Tibial nerve (tissue), 4 donors: ENCODE results near the gene MAST2. TPM values are rescaled to one million over a fixed set of nuclear protein-coding genes. Genes with fewer than 3 reads are reported as not detected.

Source experiments
- DNase-seq, 2 donors: peaks; one replicate each; pipeline ENCODE4 v3.0.0-alpha.2; 2019; ENCODE audit warnings: low spot score in 2 of 2
- H3K27ac ChIP-seq, 4 donors: fragments of 200-600 bp; sonication (generic) in 3 of 4; one replicate each; pipeline ENCODE4 v1.5.1; 2017 to 2019; ENCODE audit warnings: mild to moderate bottlenecking in 1 of 4
- H3K27me3 ChIP-seq, 2 donors: fragments of 200-600 bp; sonication (generic) in 1 of 2; one replicate each; pipeline versions ENCODE4 v1.5.1 to v1.6.0; 2017 to 2019
- H3K36me3 ChIP-seq, 3 donors: fragments of 200-600 bp; sonication (generic); one replicate each; pipeline ENCODE4 v1.5.1; 2018 to 2019
- H3K4me1 ChIP-seq, 4 donors: fragments of 200-600 bp; sonication (generic) in 3 of 4; one replicate each; pipeline ENCODE4 v1.5.1; 2017 to 2019
- H3K4me3 ChIP-seq, 4 donors: fragments of 200-600 bp; sonication (generic) in 3 of 4; one replicate each; pipeline ENCODE4 v1.5.1; 2017 to 2019; ENCODE audit warnings: mild to moderate bottlenecking in 1 of 4, moderate library complexity in 1 of 4
- H3K9me3 ChIP-seq, 4 donors: fragments of 200-600 bp; sonication (generic) in 3 of 4; one replicate each; pipeline ENCODE4 v1.5.1; 2017 to 2019
- EP300 ChIP-seq, 2 donors: sonication (generic); formaldehyde crosslinking; IDR thresholded peaks; one replicate each; pipeline ENCODE4 v1.6.1; 2017; ENCODE audit warnings: antibody characterized with exemption in 2 of 2, mild to moderate bottlenecking in 1 of 2
- POLR2A ChIP-seq, 2 donors: fragments of 450-650 bp; IDR thresholded peaks; one replicate each; pipeline ENCODE4 v1.6.1; 2017; ENCODE audit warnings: antibody characterized with exemption in 2 of 2, mild to moderate bottlenecking in 2 of 2, moderate library complexity in 2 of 2
- WGBS, 2 donors: methylation state at CpG; one replicate each; pipeline ENCODE4 v1.1.5; 2018; 5-methylcytosine and 5-hydroxymethylcytosine counted together
- total RNA-seq, 4 donors: library from RNA; depleted of rRNA; stranded (reverse); fragments of >200 nt; gene quantifications; one replicate each; pipeline ENCODE4 v1.1.0, GENCODE V29; 2016
- TF ChIP-seq, protein P1 (sequence below), 5 experiments: fragments of 200-600 bp in 3 of 5; fragments of 450-650 bp in 2 of 5; sonication (generic) in 3 of 5; IDR thresholded peaks; one replicate each; pipeline ENCODE4 v1.5.1; 2016 to 2019; ENCODE audit warnings: antibody characterized with exemption in 5 of 5, mild to moderate bottlenecking in 3 of 5, moderate library complexity in 2 of 5

Gene MAST2
- total RNA-seq, 4 donors from 2014 or later: 38.0 to 122 (median 57.1) TPM

DNA sequence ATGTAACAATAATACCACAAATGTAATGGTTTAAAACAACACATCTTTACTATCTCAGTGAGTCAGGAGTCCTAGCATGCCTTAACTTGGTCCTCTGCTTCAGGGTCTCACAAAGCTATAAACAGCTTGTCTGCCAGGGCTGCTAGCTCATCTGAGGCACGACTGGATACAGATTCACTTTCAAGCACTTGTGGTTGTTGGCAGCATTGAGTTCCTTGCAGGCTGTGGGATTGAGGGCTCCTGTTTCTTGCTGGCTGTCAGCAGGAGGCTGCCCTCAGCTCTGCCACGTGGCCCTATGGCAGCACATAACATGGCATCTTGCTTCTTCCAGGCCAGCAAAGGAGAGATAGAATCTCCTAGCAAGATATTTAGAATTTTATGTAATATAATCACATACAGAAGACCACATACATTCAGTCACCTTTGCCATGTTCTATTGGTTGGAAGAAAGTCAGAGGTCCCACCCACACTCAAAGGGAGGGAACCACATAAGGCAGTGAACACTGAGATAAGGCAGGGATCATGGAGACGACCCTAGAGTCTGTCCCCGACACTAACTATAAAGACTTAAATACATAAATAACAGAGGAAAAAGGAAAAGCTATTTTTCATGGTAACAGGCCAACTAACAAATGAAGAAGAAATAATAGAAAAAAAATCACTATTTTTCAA lies 34.0 kb upstream of the MAST2 start:
- DNase-seq: no peak
- Histone ChIP-seq H3K27ac (no peak overlapping the region), H3K36me3 (no peaks in the 10 kb centered on the region), H3K27me3 (no peaks in the 10 kb centered on the region), H3K4me1 (no peaks in the 10 kb centered on the region), H3K4me3 (no peak overlapping the region), H3K9me3 (no peaks in the 10 kb centered on the region)
- 35 to 51% methylated on average over 4 of the region's 4 CpGs for WGBS, 2 donors
- TF ChIP-seq, protein P1, sequence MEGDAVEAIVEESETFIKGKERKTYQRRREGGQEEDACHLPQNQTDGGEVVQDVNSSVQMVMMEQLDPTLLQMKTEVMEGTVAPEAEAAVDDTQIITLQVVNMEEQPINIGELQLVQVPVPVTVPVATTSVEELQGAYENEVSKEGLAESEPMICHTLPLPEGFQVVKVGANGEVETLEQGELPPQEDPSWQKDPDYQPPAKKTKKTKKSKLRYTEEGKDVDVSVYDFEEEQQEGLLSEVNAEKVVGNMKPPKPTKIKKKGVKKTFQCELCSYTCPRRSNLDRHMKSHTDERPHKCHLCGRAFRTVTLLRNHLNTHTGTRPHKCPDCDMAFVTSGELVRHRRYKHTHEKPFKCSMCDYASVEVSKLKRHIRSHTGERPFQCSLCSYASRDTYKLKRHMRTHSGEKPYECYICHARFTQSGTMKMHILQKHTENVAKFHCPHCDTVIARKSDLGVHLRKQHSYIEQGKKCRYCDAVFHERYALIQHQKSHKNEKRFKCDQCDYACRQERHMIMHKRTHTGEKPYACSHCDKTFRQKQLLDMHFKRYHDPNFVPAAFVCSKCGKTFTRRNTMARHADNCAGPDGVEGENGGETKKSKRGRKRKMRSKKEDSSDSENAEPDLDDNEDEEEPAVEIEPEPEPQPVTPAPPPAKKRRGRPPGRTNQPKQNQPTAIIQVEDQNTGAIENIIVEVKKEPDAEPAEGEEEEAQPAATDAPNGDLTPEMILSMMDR (IDR thresholded peaks at IDR 0.05): no peak
- TF ChIP-seq EP300 (IDR thresholded peaks at IDR 0.05) (no peak), POLR2A (IDR thresholded peaks at IDR 0.05) (no peak)

DNA sequence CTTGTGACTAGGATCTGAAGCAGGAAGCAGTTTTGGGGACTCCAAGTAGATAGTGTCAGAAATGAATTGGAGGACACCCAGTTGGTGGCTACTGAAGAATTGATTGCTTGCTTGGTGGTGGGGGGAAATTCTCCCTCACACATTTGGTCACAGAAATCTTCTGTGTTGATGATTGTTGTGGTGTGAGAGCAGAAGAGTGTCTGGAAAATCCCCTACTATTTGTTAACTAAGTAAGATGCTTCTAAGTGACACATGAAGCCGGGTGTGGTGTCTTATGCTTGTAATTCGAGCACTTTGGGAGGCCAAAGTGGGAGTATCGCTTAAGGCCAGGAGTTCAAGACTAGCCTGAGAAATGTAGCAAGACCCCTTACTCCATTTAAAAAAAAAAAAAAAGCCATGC lies 30.4 kb upstream of the MAST2 start:
- TF ChIP-seq, protein P1 (IDR thresholded peaks at IDR 0.05): no peak
- TF ChIP-seq POLR2A (IDR thresholded peaks at IDR 0.05) (no peak), EP300 (IDR thresholded peaks at IDR 0.05) (no peak)

DNA sequence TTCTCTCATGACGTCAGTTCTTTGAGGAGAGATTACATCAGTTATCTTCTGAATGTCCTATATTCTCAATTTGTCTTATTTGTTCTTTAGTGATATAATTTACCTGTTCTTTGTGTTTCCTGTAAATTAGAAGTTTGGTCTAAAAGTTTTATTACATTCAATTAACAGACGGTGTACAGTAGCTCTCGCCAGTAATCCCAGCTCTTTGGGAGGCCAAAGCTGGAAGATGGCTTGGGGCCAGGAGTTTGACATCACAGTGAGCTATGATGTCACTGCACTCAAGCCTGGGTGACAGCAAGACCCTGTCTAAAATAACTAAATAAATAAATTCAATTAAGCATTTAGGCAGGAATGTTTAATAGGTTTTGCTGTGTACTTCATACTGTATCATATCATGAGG lies 27.6 kb upstream of the MAST2 start:
- TF ChIP-seq EP300 (IDR thresholded peaks at IDR 0.05): no peak
- TF ChIP-seq, protein P1 (IDR thresholded peaks at IDR 0.05): no peak
- no peak for TF ChIP-seq POLR2A (IDR thresholded peaks at IDR 0.05)
- 80 to 83% methylated on average over 3 of the region's 3 CpGs for WGBS, 2 donors
- no peak for DNase-seq
- Histone ChIP-seq H3K27me3 (no peaks in the 10 kb centered on the region), H3K36me3 (no peaks in the 10 kb centered on the region), H3K9me3 (no peaks in the 10 kb centered on the region), H3K27ac (no peak overlapping the region), H3K4me3 (no peak overlapping the region), H3K4me1 (no peaks in the 10 kb centered on the region)

More for the DNA sequence above, 30.4 kb upstream of the MAST2 start:
- Histone ChIP-seq H3K9me3 (no peaks in the 10 kb centered on the region), H3K4me1 (no peaks in the 10 kb centered on the region), H3K4me3 (no peak overlapping the region), H3K27me3 (no peaks in the 10 kb centered on the region), H3K27ac (no peak overlapping the region), H3K36me3 (no peaks in the 10 kb centered on the region)
- WGBS, 2 donors: 85 to 86% methylated on average over 3 of the region's 3 CpGs
- no peak for DNase-seq

DNA sequence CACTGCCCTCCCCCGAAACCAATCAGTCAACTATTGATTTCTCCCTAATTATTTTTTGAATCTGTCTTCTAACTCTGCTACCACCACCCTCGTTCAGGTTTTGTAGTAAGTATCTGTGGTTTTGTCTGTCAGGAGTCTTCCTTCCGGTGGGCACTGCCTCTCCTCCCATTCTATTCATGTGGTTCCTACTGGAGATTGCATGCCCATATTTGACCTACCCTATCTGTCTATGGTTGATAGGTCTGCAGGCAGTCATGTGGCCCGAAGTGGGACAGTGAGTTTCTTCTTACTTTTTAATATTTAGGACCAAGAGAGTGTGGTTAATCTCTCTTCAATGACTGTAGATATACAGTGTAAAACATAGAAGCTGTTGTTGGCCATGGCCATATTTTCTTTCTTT lies 17.8 kb upstream of the MAST2 start:
- Histone ChIP-seq H3K4me3 (no peak overlapping the region), H3K36me3 (no peaks in the 10 kb centered on the region), H3K27me3 (no peaks in the 10 kb centered on the region), H3K27ac (no peak overlapping the region), H3K9me3 (no peaks in the 10 kb centered on the region), H3K4me1 (no peaks in the 10 kb centered on the region)
- DNase-seq: no peak
- TF ChIP-seq, protein P1 (IDR thresholded peaks at IDR 0.05): no peak
- WGBS, 2 donors: 78 to 81% methylated on average over 4 of the region's 4 CpGs

DNA sequence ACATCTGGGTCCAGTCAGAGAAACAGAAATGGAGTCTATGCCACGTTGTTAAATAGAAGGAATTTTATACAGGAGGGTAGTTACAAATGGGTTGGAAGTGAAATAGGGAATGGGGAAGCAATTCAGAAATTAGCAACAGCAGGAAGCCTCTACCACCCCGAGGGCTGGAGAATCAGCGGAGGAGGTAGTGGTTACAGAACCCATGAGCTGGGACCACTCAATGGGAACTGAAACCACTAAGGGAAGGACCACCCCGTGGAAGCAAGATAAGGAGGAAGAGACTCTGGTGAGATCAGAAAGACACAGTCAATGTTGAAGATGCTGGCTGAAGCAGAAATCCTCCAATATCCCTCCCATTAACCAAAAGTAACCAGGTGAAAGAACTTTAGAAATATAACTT lies 15.5 kb upstream of the MAST2 start:
- Histone ChIP-seq H3K27me3 (no peaks in the 10 kb centered on the region), H3K4me1 (no peaks in the 10 kb centered on the region), H3K27ac (no peak overlapping the region), H3K4me3 (no peak overlapping the region), H3K9me3 (no peaks in the 10 kb centered on the region), H3K36me3 (no peaks in the 10 kb centered on the region)
- TF ChIP-seq, protein P1 (IDR thresholded peaks at IDR 0.05): no peak
- no peak for TF ChIP-seq POLR2A (IDR thresholded peaks at IDR 0.05)
- no peak for TF ChIP-seq EP300 (IDR thresholded peaks at IDR 0.05)
- DNase-seq: no peak
- 74 to 76% methylated on average over 4 of the region's 4 CpGs for WGBS, 2 donors
